NCI-H2029 (cell line): Measurements from ENCODE around the gene VEGFC.

Source experiments
- DNase-seq: peaks from one replicate; lab custom pipeline; 2025; lab: John Stamatoyannopoulos, UW

The VEGFC gene

DNA sequence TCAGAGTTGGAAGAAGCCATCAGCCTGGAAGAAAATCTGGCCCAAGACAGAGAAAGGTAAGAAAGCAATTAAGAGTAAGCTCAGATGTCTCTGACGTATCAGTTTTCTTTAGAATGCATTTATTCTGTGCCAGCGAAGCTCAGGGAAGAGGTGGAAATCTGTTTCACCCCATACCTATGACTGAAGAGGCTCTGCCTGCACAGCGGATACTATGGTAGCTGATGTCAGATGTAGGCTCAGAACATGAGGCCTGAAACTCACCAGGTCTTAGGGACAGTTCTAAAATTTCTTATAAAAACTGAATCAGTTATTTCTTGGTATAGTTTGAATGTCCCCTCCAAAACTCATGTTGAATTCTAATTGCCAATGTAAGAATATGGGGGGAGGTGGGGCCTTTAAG is 30.9 kb downstream of the VEGFC start:
- DNase-seq = no peak

- DNase-seq = no peak
Observed at GRCh38 chr4:176760471-176760870, 32.3 kb downstream of the VEGFC start.

GRCh38 chr4:176758731-176759130 is 34.0 kb downstream of the VEGFC start:
- DNase-seq = no peak

DNA sequence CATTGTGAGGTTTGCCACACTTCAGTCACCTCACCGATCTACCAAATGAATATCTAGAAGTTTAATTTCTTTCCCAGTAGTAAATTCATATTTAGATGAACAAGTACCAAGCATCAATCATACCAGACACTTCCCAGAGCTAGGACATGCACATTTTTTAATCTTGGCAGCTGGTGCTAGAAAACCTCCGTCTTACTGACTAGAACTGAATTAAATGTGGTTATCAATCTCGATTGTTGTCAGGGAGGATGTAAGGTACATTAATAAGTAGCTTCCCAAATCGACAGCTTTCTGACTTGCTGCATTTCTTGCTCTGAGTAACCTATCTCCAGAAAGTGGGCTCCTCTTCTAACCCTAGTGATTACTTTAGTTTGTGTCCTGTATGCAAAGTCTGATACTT is 34.4 kb downstream of the VEGFC start:
- DNase-seq = no peak

- no peak for DNase-seq
Observed at GRCh38 chr4:176755613-176756012, 37.1 kb downstream of the VEGFC start.

GRCh38 chr4:176755001-176755400 is 37.7 kb downstream of the VEGFC start:
- DNase-seq = no peak

GRCh38 chr4:176753049-176753448 is 39.7 kb downstream of the VEGFC start:
- no peak for DNase-seq

DNA sequence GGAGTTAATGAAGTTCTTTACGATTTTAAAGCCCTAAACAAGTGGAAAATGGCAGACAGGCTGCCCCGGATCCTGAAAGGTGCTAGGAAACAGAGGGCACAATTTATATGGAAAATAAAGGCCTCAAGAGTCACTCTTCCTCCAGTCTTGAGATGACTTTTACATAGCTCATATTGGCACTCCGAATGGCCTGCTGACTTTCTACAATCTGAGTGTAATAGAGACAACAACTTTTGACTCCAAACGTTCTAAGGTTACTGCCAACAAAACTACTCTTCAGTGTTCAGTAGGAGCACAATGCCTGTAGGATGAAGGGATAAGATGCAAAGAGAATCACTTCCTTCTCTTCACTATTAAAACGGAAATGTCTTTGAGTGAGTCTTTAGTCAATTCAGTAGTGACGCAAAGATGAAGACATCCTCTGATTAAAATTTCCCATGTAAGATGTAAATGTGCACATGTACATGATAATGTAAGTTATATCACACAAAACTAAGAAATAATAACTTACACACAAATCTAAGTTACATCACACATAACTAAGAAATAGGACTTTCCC is 40.5 kb downstream of the VEGFC start:
- no peak for DNase-seq

- no peak for DNase-seq
Observed at GRCh38 chr4:176751061-176751460, 41.7 kb downstream of the VEGFC start.

DNA sequence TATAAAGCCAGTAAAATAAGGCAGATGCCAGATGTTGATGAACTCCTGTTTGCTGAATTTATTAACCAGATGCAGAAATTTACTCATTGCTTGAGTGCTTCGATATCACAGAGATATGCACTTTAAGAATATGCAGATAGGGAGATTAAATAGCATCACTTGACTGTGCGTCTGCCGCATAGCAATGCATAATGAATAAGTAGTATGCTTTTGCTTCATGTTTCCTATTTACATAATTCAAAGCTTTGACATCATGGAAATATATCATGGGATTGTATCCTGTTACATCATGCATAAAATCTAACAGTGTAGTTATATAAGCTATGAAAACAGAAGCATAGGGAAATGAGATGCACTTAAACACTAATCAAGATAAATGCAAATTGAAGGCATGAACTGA is 45.9 kb downstream of the VEGFC start:
- no peak for DNase-seq

- no peak for DNase-seq
Observed at GRCh38 chr4:176745902-176746301, 46.8 kb downstream of the VEGFC start.

- DNase-seq = no peak
Observed at GRCh38 chr4:176744091-176744490, 48.6 kb downstream of the VEGFC start.

DNA sequence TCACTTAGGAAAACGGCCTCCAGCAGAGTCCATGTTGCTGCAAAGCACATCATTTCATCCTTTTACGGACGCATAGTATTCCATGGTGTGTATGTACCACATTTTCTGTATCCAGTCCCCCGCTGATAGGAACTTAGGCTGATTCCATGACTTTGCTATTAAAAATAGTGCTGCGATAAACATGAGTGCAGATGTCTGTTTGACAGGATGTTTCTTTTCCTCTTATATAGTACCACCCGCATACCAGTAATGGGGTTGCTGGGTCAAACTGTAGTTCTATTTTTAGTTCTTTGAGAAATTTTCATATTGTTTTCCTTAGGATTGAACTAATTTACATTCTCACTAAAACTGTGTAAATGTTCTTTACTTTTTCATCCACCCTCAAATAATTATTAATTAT is 50.5 kb downstream of the VEGFC start:
- DNase-seq = no peak

- no peak for DNase-seq
Observed at GRCh38 chr4:176741253-176741652, 51.5 kb downstream of the VEGFC start.

- DNase-seq = no peak
Observed at GRCh38 chr4:176735300-176735699, 57.4 kb downstream of the VEGFC start.

DNA sequence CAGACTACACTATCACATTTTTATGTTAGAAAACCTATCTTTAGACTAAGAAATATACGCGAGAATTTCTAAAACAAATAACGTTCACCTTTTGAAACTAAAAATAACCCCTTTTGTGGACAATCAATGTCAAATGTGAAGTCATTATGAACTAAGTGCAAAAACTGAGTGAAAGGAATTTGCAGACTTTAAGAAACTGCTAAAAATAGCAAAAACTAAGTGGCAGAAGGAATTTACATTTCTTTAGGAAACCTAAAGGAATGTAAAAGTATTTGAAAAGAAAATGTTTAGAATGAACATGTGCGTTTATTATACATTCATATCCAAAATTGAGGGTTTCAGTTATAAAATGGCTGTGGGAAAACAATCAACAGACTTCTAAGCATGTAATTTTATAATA is 58.3 kb downstream of the VEGFC start:
- no peak for DNase-seq

- DNase-seq = no peak
Observed at GRCh38 chr4:176729489-176729888, 63.2 kb downstream of the VEGFC start.

GRCh38 chr4:176726803-176727202 is 65.9 kb downstream of the VEGFC start:
- no peak for DNase-seq

DNA sequence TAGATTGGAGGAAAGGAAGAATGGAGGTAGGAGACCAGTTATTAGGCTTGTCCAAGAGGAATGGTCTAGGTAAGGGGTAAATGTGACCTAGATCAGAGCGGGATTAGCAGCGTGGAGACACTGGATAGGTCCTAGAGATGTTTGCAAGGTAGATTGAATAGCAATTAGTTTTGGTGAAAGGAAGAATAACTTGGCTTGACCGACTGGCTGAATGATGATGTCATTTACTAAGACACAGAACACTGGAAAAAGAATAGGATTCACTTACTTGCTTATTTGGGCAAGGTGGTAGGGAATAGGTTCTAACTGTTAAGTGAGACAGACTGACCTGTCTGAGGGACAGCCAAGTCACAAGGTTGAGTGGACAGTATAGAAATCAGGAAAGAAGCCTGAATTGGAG is 71.3 kb downstream of the VEGFC start:
- no peak for DNase-seq

DNA sequence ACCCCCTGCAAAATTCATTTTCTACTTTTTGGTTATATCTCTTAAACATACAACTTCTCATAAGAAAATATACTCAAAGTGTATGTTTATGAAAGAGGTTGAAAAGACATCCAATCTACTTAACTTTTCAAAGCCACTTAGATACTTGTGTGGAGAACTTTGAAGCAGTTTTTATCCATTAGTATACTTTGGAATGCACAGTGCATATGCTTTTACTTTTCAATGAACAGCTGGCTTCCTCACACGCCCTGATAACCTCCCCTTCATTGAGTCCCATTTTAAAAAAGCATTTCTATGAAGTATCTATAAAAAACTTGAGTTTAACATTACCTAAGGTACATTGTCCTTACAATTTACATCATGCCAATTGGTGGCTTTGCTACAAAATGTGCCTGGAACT is 73.8 kb downstream of the VEGFC start:
- no peak for DNase-seq

DNA sequence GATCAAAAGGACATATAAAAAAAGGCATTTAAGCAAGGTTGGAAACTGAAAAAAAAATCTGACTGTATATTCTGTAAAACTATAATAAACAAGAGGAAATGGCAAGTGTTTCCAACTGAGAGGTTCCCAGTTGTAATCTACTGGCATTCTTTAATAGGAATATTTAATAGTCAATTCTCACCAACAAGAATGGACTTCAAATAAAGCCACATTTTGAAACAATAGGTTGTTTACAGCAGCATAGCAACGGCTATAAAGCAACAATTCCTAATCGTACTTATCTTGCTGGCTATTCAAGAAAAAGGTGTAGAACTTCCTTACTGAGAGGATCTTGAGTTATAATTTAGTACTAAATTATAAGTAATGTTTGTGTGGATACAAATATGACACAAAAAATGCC is 75.5 kb downstream of the VEGFC start:
- DNase-seq = no peak

DNA sequence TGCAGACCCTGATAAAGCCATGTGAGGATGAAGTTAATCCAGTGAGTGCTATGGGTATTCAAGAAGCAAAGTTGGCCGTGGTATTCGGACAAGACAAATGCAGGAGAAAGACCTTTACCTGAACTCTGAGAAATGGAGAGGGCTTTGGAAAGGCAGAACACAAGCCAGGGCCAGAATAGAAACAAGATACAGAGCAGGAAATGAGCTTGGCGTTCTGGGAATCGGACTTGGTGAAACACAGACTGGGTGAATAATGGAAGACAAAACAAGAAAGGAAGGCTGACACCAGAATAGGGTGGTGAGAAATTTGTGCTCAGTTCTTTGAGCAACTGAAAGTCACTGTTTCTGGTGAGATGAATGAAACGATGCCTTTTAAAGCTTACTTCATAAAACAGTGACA is 83.3 kb downstream of the VEGFC start:
- DNase-seq = no peak

- no peak for DNase-seq
Observed at GRCh38 chr4:176708771-176709311, 83.9 kb downstream of the VEGFC start.

GRCh38 chr4:176690716-176691115 is 102.0 kb downstream of the VEGFC start:
- no peak for DNase-seq
